Testis (tissue), 3 donors: Measurements from ENCODE around the gene TEN1. TPM values are rescaled to one million over a fixed set of nuclear protein-coding genes. Genes with fewer than 3 reads are reported as not detected.
A peak's percentile ranks its signal among the peaks of the same experiment; 100 is the strongest.

ENCODE experiments used
- DNase-seq: peaks from one replicate; pipeline ENCODE4 v3.0.0-alpha.2; 2019
- H3K27ac ChIP-seq, 2 donors: fragments of 200-600 bp; sonication (generic); one replicate each; pipeline ENCODE4 v1.5.1; 2019
- H3K27me3 ChIP-seq: fragments of 200-600 bp; sonication (generic); one replicate; pipeline ENCODE4 v1.5.1; 2019
- H3K36me3 ChIP-seq: fragments of 200-600 bp; sonication (generic); one replicate; pipeline ENCODE4 v1.5.1; 2017; ENCODE audit warnings: low read depth; ENCODE audit errors: missing control alignments
- H3K4me1 ChIP-seq: fragments of 200-600 bp; sonication (generic); one replicate; pipeline ENCODE4 v1.5.1; 2019
- H3K4me3 ChIP-seq, 2 donors: fragments of 200-600 bp; sonication (generic); one replicate each; pipeline ENCODE4 v1.5.1; 2017 to 2019
- H3K9me3 ChIP-seq: fragments of 200-600 bp; sonication (generic); one replicate; pipeline ENCODE4 v1.5.1; 2017
- CTCF ChIP-seq, 3 experiments: fragments of 450-650 bp in 2 of 3; fragments of 200-600 bp in 1 of 3; sonication (generic) in 1 of 3; IDR thresholded peaks; one replicate each; pipeline ENCODE4 v1.5.1; 2016 to 2019; ENCODE audit warnings: antibody characterized with exemption in 3 of 3, mild to moderate bottlenecking in 2 of 3, moderate library complexity in 1 of 3
- POLR2A ChIP-seq: fragments of 450-650 bp; IDR thresholded peaks from one replicate; pipeline ENCODE4 v1.6.1; 2017; ENCODE audit warnings: antibody characterized with exemption, mild to moderate bottlenecking, moderate library complexity
- WGBS, 2 donors: methylation state at CpG; one replicate each; pipeline ENCODE4 v1.1.5; 2018; 5-methylcytosine and 5-hydroxymethylcytosine counted together
- intact Hi-C: fragments of 100-400 bp; cut with DNase I; formaldehyde crosslinking; loops from one replicate; pipeline ENCODE4 v1.15.1; 2023; ENCODE audit warnings: low total_unique reads
- polyA plus RNA-seq: library from polyadenylated mRNA; stranded (reverse); fragments of 350-450 nt; fragmentation: Illumina TruSeq; extraction: RNeasy Lipid Tissue Mini Kit (QIAGEN cat#74804); gene quantifications from one replicate; pipeline ENCODE4 v1.2.3, GENCODE V29; 2014; ENCODE audit warnings: low read depth, low replicate concordance; ENCODE audit not compliant: insufficient read depth
- total RNA-seq, 2 donors: library from RNA; depleted of rRNA; stranded (reverse); fragments of >200 nt; gene quantifications; one replicate each; pipeline ENCODE4 v1.2.3, GENCODE V29; 2016

The TEN1 gene
- total and polyA plus RNA-seq, 3 donors from 2014 or later: 15.4 to 19.5 (median 17.8) TPM

DNA sequence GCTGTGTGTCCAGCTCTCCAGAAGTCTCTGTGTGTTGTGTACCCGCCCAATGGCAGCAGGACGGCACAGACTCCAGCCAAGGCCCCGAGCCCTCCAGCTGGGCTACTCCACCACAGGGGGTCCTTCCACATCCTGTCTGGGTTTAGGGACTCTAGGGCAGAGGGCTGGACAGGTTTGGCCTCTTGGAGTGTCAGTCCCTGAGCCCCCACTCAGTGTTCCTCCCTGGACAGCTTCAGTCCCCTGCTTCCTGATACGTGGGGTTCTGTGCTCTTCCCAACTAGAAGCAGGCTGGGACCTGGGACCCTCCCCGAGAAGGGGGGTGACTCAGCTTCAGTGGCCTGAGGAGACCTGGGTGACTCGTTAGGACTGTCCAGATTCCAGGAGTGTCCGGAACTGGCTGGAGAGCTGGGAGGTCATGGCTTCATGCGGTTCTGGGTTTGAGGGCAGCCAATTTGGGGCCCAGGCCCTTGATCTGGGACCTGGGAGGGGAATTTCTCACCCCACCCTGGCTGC is 25.8 kb downstream of the TEN1 start:
- Histone ChIP-seq H3K4me1 (peaks cover 42% of the 10 kb centered on the region), H3K27me3 (no peaks in the 10 kb centered on the region), H3K9me3 (no peaks in the 10 kb centered on the region), H3K4me3 (no peak overlapping the region), H3K36me3 (no peaks in the 10 kb centered on the region), H3K27ac (peak overlapping the region; percentile 18 to 78)
- intact Hi-C loops: no loop called here
- 41 to 50% methylated on average over 2 to 8 of the region's 8 CpGs for WGBS, 2 donors
- no peak for TF ChIP-seq CTCF (IDR thresholded peaks at IDR 0.05)
- TF ChIP-seq POLR2A: no peak
- no peak for DNase-seq

DNA sequence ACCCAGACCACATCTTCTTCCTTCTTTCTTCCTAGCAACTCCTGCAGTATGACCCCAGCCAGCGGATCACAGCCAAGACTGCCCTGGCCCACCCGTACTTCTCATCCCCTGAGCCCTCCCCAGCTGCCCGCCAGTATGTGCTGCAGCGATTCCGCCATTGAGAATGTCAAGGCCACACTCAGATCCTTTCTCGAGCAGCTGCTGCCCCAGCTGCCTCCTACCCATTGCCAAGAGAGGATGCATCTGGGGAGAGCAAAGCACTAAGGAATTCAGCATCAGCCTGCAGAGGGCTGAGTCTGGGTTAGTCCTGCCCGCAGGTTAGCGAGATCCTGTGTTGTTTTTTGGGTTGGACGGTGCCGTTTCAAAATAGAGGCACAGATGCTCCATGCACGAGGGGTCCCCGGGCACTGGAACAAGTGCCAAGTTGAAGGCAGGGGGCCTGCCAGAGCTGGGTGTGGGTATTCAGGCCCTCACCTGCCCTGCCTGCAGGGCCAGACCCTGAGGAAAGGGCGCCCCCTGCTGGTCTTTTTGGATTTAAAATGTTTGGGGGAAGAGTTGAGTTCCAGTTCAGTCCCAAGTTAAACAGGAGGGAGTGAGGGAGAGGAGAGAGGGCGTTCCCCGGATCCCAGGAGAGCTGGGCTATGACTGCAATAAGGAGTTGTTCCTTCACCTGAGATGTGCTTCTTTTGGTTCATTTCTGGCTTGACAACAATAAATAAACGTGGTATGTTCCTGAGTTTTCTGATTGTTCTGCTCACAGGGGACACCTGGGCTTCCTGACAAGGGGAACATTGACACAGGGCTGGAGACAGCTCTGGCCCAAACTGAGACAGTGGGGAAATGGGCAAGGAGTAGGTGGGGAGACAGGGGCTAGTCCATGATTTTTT is 26.5 kb downstream of the TEN1 start:
- no peaks in the 10 kb centered on the region for H3K27me3 ChIP-seq
- DNase-seq: peak; percentile 88
- no peaks in the 10 kb centered on the region for H3K36me3 ChIP-seq
- H3K27ac ChIP-seq: peak overlapping the region; percentile 22 to 78
- intact Hi-C loops: loop anchor here (2.0 kb wide), 1 partner anchor 101 kb away; the partner anchor contains the start of gene MRPL38
- peaks cover 36% of the 10 kb centered on the region for H3K4me1 ChIP-seq
- TF ChIP-seq POLR2A (no peak), CTCF (IDR thresholded peaks at IDR 0.05) (peak; percentile 91 to 95 (median 95))
- 20 to 30% methylated on average over 16 of the region's 16 CpGs for WGBS, 2 donors
- H3K9me3 ChIP-seq: no peaks in the 10 kb centered on the region
- no peak overlapping the region for H3K4me3 ChIP-seq

GRCh38 chr17:76007131-76007849 is 28.2 kb downstream of the TEN1 start:
- Histone ChIP-seq H3K27ac (no peak overlapping the region), H3K4me3 (no peak overlapping the region), H3K27me3 (no peaks in the 10 kb centered on the region), H3K9me3 (no peaks in the 10 kb centered on the region), H3K36me3 (no peaks in the 10 kb centered on the region), H3K4me1 (peaks cover 32% of the 10 kb centered on the region)
- intact Hi-C loops: loop anchor here (2.0 kb wide), 1 partner anchor 102 kb away; the partner anchor contains the start of gene MRPL38
- no peak for TF ChIP-seq CTCF (IDR thresholded peaks at IDR 0.05)
- no peak for TF ChIP-seq POLR2A
- no peak for DNase-seq
- 95 to 96% methylated on average over 16 to 39 of the region's 39 CpGs for WGBS, 2 donors

GRCh38 chr17:76007850-76008165 is 28.8 kb downstream of the TEN1 start:
- Histone ChIP-seq H3K4me1 (peaks cover 31% of the 10 kb centered on the region), H3K36me3 (no peaks in the 10 kb centered on the region), H3K9me3 (no peaks in the 10 kb centered on the region), H3K27ac (no peak overlapping the region), H3K4me3 (no peak overlapping the region), H3K27me3 (no peaks in the 10 kb centered on the region)
- 85 to 90% methylated on average over 16 of the region's 16 CpGs for WGBS, 2 donors
- no peak for TF ChIP-seq POLR2A
- TF ChIP-seq CTCF (IDR thresholded peaks at IDR 0.05): no peak
- DNase-seq: no peak
- intact Hi-C loops: loop anchor here (2.0 kb wide), 1 partner anchor 103 kb away; the partner anchor contains the start of gene MRPL38
